ENCODE data around the gene TRIP13.
"Not testable (repeated sequence)": the region's sequence is repeated elsewhere in the genome, so short reads cannot be mapped to it uniquely, and the experiment has no call there.

TRIP13 gene

DNA sequence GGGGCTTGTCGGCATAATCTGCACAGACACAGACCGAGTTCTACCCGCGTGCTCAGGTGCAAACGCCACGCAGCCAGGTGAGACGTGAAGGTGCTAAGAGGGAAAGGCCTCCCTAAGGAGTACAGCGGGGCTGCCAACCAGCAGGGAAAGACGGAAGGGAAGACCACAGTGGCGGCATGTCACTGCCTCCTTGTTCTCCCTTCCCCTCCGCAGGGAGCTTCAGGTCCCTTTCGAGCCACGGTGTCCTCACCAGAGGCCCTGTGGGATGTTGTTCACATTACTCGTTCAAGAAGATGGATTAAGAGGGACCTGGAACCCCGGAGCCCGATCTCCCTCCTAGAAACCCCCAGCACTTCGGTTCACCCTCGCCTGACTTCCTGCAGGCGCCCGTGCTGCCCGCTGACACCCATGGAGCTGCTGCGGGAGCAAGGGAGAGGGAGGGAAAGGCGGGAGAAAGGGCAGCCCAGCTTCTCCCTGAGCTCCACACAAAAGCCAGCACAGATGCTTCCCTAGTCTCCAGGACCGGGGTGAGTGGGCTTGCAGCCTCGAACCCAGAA lies 769 bp upstream of the TRIP13 start:
- DNase-seq (ENCODE audit: low read depth): no peak

DNA sequence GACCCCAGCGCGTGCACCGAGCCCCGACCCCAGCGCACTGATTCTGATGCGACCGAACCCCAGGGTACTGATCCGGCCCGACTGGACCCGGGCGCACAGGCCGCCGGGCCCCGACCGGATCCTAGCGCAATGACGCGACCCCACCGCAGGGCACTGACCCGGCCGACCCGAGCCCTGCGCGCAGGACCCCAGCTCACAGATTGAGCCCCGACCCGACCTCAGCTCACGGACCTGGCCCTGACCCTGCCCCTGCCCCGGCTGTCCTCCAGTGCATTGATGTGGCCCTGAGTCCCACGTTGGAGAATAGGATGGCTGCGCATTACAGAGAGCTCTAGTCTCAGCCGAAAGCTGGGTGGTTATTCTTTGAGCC lies 438 bp downstream of the TRIP13 start:
- DNase-seq (ENCODE audit: low read depth): no peak

DNA sequence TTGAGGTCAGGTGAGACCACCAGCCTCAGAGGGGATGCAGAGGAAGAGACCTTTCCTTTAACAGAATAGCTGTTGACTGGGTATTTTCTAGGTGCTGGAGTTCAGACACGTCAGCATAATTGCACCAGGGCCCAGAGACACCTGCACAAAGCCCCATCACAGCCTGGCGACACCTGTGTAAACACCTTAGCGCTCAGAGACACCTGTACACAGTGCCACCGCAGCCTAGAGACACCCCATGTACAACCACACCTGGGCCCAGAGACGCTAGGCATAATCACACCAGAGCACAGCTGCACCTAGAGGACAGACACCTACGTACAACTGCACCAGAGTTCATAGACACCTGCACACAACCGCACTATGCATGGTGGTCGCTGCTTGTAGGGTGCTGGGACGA lies 1.0 kb downstream of the TRIP13 start:
- DNase-seq (ENCODE audit: low read depth): no peak

- DNase-seq (ENCODE audit: low read depth): no peak
Observed at GRCh38 chr5:900781-901180, 8.1 kb downstream of the TRIP13 start.

DNA sequence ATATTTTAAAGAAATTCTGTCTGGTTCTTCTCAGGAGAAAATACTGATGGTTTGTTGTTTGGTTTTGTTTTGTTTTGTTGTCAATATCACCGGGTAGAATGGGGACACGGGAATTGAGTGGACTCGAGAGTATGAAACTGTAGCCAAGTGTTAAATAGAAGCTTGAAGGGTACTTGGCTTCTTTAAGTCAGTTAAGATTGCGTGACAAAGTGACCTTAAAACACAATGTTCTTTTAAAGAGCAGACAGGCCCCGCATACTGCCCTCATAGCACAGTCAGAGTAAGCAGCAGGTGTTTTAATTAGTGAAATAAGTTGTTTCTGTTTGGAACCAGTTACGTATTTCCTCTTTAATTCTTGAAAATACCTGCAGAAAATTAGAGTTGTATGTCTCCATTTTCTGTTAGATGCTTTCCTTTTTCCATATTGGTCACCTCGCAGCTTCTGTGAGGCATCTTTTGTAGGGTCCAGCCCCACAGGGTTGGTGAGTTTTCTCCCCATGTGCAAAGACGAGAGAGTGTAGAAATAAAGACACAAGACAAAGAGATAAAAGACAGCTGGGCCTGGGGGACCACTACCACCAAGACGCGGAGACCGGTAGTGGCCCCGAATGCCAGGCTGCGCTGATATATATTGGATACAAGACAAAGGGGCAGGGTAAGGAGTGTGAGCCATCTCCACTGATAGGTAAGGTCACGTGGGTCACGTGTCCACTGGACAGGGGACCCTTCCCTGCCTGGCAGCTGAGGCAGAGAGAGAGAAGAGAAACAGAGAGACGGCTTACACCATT lies 9.6 kb downstream of the TRIP13 start:
- DNase-seq (ENCODE audit: low read depth): no peak

GRCh38 chr5:903756-904096 lies 11.0 kb downstream of the TRIP13 start:
- no peak for DNase-seq (ENCODE audit: low read depth)

DNA sequence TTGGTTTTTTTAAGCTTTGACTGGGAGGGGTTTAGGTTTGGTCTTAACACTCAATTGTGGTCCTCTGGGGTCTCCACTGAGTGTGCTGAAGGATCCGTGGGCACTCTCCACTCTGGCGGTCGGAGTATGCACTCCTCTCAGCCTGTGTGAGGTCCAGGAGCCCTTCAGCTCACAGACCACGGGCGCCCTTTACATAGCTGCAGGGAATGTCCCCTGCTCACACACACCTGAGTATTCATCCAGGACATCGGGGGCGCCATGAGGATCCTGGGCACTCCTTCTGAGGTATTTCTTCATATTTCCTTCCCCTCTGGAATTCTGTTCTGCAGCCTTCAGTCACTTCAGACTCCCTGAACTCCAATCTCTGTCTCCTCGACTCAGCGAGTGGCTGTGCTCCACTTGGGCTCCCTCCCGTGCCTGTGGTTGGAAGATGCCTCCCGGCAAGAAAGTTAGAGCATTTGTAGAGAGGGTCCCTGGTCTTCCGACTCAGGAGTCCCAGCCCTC lies 12.5 kb downstream of the TRIP13 start:
- DNase-seq (ENCODE audit: low read depth): no peak

DNA sequence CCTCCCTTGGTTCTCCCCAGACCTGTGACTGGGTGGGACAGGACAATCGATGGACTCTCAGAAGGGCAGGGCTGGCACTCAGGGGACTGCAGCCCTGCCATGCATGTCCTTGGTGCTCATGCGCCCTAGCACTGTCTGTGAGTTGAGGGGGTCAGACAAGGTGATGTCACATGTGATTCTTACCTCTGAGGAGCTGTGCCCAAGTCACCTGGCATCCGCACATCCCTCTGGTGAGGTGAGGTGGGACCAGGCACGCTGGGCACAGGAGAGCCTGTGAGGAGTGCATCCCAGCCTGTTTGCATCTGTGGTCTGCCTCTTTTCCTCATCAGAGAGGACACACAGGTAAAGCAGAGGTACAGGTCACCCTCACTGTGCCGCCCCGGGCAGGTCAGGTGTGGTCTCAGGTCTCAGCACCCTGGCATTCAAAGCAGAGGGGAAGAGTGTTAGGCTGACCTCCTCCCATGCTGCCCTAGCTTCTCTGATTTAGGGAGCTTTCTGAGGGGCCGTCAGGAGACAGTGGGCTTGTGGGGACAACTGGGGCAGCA lies 14.8 kb downstream of the TRIP13 start:
- no peak for DNase-seq (ENCODE audit: low read depth)

DNA sequence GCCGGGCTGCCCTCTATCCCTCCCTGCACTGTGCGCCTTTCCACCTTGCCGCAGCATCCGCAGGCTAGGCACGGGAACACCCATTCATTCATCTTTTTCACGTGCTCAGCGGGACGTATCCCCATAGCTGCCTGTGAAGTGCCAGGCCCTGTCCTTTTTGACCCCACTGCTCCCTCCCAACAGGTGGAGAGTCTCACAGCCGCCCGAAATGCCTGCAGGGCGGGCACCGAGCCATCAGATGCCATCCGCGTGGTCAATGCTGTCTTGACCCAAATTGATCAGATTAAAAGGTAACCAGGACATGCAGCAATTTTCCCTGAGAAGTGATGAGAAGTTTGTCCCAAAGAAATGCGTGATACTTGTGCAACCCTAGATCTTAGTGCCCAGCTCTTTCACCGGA lies 15.5 kb downstream of the TRIP13 start:
- no peak for DNase-seq (ENCODE audit: low read depth)

DNA sequence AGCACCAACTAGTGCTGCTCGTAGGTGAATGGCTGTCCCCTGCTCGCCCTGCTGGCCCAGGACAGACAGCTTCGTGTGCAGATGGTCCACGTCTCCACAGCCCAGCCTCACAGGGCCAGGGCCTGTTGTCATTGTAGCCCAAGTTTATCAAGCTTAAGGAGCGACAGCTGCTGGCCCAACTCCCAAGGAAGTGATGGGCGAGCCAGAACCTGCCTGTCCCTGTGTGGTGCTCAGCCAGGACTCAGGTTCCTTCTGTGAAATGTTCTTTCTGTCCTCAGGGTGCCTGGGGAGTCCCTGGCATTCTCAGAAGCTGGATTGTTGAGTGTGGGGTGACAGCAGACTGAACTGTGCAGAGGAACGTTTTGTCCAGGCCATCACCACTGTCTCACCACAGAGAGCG lies 16.4 kb downstream of the TRIP13 start:
- DNase-seq (ENCODE audit: low read depth): no peak

DNA sequence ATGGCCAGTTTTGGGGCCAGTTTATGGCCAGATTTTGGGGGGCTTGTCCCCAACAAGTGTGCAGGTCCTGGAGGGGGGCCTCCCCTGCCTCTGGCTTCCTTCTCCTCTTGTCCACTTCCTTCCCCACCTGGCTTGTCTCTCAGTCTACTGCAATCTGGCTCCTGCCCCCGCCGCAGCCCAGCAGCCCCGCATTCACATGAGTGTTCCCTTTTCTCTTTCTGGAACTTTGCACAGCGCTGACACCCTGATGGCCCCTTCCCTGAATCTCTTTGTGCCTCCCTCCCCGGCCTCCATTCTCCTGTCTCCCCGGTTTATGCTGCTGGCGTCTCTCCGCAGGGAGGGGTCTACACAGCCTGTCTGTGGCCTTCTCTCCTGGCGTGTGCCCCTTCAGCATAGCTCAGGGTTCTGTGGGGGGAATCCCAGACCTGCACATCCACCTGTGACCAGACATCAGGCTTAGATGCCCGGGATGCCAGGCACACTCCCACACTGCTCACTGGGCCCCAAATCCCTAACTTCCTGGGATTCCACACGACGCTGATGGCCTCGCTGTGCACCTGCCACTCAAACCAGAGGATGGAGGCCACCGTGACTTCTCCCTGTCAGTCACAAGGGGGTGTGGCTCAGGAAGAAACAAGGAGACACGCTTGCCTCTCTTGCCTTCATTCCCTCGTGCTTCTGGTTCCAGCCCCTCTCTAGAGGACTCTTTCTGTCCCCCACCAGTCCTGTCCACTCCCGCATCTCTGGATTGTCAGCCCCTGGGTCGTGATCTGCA lies 17.5 kb downstream of the TRIP13 start:
- DNase-seq (ENCODE audit: low read depth): no peak

- DNase-seq (ENCODE audit: low read depth): no peak
Observed at GRCh38 chr5:910769-911160, 18.1 kb downstream of the TRIP13 start.

- no peak for DNase-seq (ENCODE audit: low read depth)
Observed at GRCh38 chr5:911601-912000, 18.9 kb downstream of the TRIP13 start.

DNA sequence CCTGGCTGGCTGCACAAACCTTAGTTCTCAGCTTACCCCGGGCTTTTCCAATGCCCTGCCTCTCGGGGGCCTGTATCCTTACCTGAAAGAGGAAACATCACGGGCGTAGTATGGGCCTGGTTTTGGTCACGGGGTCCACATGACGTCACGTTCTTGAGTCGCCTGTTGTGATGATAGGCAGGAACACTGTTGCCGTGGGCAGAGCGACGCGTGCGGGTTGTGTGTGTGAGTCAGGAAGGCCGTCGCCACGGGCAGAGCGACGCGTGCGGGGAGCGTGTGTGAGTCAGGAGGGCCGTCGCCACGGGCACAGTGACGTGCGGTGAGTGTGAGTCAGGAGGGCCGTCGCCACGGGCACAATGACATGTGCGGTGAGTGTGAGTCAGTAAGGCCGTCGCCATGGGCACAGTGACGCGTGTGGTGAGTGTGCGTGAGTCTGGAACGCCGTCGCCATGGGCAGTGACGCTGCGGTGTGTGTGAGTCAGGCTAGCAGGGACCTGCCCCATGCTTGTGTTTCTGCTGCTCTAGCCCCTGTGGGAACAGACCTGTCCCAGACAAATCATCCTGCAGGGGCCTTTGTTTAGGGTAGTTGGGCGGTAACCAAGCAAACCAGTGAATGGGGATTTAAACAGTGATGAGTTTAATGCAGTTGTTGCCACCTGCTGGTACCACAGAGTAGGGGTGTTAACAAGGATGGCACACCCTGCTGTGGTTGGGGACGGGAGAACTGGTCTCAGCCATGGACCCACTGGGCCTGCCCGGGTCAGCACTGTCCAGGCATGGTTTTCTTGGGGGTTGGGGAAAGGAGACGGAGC lies 19.8 kb downstream of the TRIP13 start:
- no peak for DNase-seq (ENCODE audit: low read depth)

DNA sequence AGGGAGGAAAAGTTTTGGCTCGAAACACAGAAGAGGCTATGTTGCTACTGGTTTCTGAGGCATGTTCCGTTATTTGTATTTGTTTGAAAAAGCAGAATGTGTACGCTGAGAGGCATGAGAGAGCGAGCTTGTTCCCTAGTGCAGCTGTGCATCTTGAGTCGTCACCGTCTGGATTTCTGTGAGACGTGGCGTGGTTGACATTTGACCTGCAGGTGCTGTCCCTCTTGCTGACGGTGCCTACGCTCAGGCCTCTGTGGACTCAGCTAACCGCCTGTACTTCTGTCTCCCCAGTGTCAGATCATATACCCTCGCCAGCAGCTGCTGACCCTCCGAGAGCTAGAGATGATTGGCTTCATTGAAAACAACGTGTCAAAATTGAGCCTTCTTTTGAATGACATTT lies 21.5 kb downstream of the TRIP13 start:
- no peak for DNase-seq (ENCODE audit: low read depth)

- DNase-seq (ENCODE audit: low read depth): no peak
Observed at GRCh38 chr5:914612-915011, 21.9 kb downstream of the TRIP13 start.

GRCh38 chr5:915346-915745 lies 22.7 kb downstream of the TRIP13 start:
- DNase-seq (ENCODE audit: low read depth): not testable (repeated sequence)

DNA sequence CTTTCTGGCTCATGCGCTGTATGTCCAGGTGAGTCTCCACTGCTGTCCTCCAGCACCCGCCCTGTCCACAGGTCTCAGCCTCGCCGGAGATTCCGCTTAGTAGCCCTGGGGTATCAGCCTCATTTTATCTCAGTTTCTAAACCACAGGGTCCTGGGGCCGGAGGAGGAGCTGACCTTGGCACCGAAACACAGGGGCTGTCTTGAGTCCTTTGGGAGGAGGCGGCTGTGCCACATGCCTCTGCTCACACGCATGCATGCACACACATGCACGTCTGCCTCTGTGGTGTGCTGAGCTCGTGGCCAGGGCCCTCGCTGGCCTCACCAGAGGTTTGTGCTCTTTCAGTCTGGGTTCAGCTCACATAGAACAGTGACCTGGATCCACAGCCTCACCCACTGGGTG lies 23.3 kb downstream of the TRIP13 start:
- DNase-seq (ENCODE audit: low read depth): no peak

DNA sequence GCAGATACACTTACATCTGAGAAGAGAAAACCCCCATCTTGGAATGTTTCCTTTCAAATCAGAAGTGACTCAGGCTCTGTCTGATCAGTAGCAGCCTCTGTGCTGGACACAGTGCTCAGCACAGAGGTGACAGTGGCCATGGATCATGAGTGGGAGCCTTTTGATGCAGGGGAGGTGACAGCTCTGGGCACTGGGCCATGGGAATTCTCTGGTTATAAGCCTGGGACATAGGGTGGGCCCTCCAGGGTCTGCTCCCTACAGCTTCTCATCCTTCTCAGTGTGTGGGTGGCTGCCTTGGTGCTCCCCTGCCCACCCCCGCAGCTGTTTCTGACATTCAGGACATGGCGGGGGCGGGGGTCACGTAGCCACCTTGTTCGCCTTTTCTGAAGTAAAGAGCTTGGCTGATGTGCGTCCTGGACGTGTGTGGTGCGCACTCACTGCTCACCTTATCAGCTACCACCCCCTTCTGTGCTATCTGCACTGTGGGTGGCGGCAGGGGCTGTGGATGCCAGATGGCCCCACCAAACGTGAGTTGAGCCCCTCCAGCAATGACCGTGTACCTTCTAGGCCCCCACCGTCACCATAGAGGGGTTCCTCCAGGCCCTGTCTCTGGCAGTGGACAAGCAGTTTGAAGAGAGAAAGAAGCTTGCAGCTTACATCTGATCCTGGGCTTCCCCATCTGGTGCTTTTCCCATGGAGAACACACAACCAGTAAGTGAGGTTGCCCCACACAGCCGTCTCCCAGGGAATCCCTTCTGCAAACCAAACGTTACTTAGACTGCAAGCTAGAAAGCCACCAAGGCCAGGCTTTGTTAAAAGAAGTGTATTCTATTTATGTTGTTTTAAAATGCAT lies 24.0 kb downstream of the TRIP13 start:
- DNase-seq (ENCODE audit: low read depth): no peak

DNA sequence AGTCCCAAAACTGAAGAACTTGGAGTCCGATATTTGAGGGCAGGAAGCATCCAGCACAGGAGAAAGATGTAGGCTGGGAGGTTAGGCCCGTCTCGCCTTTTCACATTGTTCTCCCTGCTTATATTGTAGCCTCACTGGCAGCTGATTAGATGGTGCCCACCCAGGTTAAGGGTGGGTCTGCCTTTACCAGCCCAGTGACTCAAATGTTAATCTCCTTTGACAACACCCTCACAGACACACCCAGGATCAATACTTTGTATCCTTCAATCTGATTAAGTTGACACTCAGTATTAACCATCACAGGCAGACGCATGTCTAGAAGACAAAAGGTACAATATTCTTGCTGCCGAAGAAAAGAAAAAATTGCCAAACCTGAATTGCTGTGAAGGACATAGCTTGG lies 26.0 kb downstream of the TRIP13 start:
- DNase-seq (ENCODE audit: low read depth): not testable (repeated sequence)

- DNase-seq (ENCODE audit: low read depth): no peak
Observed at GRCh38 chr5:919356-920000, 26.8 kb downstream of the TRIP13 start.
